ENCODE data around the gene AHNAK.

DNA sequence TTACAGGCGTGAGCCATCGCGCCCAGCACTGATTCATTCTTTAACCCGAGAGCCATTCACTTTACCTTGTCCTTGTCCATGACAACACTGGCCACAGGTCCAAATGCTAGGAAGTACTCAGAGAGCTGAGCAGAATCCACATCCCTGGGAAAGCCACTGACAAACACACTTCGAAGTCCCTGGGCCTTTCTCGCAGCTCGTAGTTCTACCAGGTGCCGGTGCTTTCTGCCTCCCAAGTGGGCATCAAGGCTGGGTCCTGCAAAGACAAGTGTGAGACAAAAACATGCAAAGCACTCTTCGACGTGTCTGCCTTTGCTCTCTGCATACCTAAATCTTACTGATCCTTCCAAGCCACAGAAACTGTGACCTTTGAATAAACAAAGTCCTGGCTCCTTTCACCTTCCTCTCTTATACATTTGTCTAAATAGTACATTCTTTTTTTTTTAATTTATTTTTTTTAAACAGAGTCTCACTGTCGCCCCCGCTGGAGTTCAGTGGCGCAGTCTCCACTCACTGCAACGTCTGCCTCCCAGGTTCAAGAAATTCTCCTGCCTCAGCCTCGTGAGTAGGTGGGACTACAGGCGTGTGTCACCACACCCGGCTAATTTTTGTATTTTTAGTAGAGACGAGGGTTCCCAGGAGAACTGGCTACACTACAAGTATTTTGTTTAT, 42.5 kb upstream of the AHNAK start:
- TF ChIP-seq, protein P1, sequence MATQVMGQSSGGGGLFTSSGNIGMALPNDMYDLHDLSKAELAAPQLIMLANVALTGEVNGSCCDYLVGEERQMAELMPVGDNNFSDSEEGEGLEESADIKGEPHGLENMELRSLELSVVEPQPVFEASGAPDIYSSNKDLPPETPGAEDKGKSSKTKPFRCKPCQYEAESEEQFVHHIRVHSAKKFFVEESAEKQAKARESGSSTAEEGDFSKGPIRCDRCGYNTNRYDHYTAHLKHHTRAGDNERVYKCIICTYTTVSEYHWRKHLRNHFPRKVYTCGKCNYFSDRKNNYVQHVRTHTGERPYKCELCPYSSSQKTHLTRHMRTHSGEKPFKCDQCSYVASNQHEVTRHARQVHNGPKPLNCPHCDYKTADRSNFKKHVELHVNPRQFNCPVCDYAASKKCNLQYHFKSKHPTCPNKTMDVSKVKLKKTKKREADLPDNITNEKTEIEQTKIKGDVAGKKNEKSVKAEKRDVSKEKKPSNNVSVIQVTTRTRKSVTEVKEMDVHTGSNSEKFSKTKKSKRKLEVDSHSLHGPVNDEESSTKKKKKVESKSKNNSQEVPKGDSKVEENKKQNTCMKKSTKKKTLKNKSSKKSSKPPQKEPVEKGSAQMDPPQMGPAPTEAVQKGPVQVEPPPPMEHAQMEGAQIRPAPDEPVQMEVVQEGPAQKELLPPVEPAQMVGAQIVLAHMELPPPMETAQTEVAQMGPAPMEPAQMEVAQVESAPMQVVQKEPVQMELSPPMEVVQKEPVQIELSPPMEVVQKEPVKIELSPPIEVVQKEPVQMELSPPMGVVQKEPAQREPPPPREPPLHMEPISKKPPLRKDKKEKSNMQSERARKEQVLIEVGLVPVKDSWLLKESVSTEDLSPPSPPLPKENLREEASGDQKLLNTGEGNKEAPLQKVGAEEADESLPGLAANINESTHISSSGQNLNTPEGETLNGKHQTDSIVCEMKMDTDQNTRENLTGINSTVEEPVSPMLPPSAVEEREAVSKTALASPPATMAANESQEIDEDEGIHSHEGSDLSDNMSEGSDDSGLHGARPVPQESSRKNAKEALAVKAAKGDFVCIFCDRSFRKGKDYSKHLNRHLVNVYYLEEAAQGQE (IDR thresholded peaks at IDR 0.05; ENCODE audit: low read depth): no peak
- TF ChIP-seq YY1 (IDR thresholded peaks at IDR 0.05; ENCODE audit: low read depth) (no peak), RAD21 (IDR thresholded peaks at IDR 0.05; ENCODE audit: low read depth) (no peak), TEAD4 (IDR thresholded peaks at IDR 0.05) (no peak), EP300 (IDR thresholded peaks at IDR 0.05; ENCODE audit: borderline replicate concordance) (no peak), FOXM1 (IDR thresholded peaks at IDR 0.05; ENCODE audit: borderline replicate concordance, low read depth) (no peak), NFIC (IDR thresholded peaks at IDR 0.05) (no peak), CREB1 (IDR thresholded peaks at IDR 0.05; ENCODE audit: low read depth) (no peak)
- TF ChIP-seq, protein P2, sequence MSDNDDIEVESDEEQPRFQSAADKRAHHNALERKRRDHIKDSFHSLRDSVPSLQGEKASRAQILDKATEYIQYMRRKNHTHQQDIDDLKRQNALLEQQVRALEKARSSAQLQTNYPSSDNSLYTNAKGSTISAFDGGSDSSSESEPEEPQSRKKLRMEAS (IDR thresholded peaks at IDR 0.05): no peak

Data from Ishikawa (cell line).